ENCODE measurements around the gene PITX2.

Gene PITX2

DNA sequence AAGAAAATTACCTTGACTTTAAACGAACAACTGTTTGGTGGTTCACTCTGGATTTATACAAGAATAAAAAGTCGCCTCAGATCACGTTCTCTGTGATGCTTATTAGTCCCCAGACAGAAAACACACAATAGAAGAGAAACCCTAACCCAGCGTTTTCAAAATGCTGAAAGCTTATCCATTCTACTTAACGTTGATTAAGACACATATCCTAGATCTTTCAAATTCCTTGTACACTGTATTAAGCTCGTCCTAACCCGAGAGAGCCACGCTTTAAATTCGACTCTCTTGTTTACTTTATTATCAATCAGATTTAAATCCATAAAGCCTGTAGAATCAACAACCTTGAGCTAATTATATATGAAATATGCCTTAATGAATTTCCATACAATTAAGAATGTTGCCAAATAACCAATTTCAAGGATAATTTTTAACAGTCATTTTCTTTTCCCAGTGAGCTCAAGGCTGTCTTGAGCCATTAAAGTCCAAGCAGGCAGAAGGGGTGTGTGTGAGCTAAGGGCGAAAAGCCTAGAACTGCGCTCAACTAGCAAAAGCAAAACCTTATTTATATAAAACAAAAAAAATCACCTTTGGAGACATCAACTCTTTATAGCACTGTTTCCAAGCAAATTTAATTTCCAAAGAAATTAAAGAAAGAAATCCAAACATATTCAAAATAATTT lies 981 bp upstream of the PITX2 start:
- Mint-ChIP-seq H3K9me3 (no peaks in the 10 kb centered on the region), H3K4me1 (peaks cover 65% of the 10 kb centered on the region), H3K27ac (peak overlapping the region; percentile 82 to 95 (median 86)), H3K4me3 (peak overlapping the region; percentile 81 to 89 (median 86)), H3K27me3 (ENCODE audit: low read depth) (peaks cover 100% of the 10 kb centered on the region), H3K36me3 (ENCODE audit: low read depth) (peaks cover 15% of the 10 kb centered on the region)
- TF ChIP-seq, protein P1, sequence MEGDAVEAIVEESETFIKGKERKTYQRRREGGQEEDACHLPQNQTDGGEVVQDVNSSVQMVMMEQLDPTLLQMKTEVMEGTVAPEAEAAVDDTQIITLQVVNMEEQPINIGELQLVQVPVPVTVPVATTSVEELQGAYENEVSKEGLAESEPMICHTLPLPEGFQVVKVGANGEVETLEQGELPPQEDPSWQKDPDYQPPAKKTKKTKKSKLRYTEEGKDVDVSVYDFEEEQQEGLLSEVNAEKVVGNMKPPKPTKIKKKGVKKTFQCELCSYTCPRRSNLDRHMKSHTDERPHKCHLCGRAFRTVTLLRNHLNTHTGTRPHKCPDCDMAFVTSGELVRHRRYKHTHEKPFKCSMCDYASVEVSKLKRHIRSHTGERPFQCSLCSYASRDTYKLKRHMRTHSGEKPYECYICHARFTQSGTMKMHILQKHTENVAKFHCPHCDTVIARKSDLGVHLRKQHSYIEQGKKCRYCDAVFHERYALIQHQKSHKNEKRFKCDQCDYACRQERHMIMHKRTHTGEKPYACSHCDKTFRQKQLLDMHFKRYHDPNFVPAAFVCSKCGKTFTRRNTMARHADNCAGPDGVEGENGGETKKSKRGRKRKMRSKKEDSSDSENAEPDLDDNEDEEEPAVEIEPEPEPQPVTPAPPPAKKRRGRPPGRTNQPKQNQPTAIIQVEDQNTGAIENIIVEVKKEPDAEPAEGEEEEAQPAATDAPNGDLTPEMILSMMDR (IDR thresholded peaks at IDR 0.05; ENCODE audit: unreplicated experiment in 3 of 3) = no peak

DNA sequence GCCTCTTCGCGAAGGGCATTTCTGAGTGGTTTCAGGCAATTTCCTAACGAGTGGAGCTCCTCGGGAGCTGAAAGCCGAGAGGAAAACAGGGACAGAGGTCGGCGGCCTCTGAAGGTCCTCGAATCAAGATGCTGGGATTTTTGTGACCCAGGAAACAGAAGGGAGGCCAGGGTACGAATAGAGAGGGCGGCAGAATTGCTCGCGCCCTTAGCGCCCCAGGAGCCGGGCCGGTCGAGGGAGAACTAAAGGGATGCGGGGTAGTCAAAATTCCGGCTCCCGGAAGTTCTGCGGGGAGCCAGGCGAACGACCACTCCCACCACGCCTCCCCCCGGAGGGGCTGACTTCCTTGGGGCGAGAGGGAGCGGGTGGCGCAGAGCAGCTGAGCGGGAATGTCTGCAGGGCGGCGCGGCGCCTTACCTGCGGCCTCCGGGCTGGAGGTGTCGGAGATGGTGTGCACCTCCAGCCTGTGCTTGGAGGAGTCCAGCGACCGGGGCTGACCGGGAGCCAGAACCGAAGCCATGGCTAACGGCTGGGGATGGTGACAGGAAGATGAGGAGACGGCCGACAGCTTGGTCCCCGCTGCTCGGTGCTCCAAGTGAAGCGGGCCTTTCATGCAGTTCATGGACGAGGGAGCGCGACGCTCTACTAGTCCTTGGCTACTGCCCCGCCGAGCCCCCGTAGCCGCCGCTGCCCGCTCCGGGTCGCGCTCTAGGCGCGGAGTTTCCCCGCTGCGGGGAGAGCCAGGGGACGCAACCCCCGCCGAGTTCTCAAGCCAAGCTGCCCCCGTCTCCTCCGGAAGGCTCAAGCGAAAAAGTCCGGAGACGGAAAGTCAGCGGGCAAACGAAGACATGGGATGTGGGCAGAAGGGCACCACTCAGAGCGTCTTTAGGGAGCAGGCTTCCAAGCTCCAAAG lies 782 bp downstream of the PITX2 start:
- Mint-ChIP-seq H3K9me3 (no peaks in the 10 kb centered on the region), H3K27ac (peak overlapping the region; percentile 93 to 98 (median 95)), H3K36me3 (ENCODE audit: low read depth) (peaks cover 24% of the 10 kb centered on the region), H3K27me3 (ENCODE audit: low read depth) (peaks cover 98% of the 10 kb centered on the region), H3K4me3 (peak overlapping the region; percentile 81 to 89 (median 86)), H3K4me1 (peaks cover 61% of the 10 kb centered on the region)
- TF ChIP-seq, protein P1 (IDR thresholded peaks at IDR 0.05; ENCODE audit: unreplicated experiment in 3 of 3) = no peak

DNA sequence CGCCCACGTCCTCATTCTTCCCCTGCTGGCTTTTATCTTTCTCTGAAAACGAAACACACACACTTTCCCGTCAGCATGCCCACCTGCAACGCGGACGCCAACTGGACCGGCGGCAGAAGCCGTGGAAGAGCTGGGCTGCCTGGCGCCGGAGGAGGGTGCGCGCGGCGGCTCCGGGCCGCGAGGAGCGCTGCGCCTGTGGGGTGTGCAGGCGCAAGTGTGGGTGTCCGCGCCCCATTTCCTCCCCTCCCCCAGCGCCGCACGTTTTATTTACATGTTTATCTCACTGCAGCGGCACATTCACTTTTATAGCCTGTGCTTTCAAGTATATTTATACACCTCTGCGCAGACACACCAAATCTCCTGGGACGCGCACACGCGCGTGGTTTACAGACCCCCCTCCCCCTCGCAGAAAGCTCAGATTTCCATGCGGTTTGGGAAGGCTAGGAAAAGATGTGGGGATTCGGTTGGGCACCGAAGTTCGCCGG lies 1.5 kb downstream of the PITX2 start:
- Mint-ChIP-seq H3K27me3 (ENCODE audit: low read depth) (peaks cover 98% of the 10 kb centered on the region), H3K4me1 (peaks cover 65% of the 10 kb centered on the region), H3K36me3 (ENCODE audit: low read depth) (peaks cover 24% of the 10 kb centered on the region), H3K9me3 (no peaks in the 10 kb centered on the region), H3K4me3 (peak overlapping the region; percentile 81 to 89 (median 86)), H3K27ac (peak overlapping the region; percentile 93 to 98 (median 95))
- TF ChIP-seq, protein P1 (IDR thresholded peaks at IDR 0.05; ENCODE audit: unreplicated experiment in 3 of 3) = no peak

DNA sequence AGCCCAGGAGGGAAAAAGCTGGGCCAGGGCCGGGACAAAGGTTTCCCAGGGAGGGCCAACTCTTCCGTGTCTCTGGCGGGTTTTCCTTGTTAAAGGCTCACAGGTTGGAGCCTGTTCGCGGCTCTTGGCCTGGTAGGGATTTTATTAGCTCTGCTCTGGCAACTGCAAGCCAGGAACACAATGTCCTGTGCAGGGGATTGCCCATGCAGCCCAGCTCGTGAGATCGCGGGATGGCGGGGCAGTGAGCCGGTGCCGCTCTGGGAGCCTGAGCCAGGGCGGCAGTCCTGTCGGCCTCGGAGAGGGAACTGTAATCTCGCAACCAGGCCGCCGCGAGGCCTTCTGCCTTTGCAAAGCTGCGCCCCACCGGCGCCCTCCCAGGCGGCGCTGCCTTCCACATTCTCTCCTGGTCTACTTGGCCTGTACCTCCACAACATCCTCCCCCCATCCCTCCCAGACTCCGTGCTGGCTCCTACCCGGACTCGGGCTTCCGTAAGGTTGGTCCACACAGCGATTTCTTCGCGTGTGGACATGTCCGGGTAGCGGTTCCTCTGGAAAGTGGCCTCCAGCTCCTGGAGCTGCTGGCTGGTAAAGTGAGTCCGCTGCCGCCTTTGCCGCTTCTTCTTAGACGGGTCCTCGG lies 2.1 kb downstream of the PITX2 start:
- no peaks in the 10 kb centered on the region for H3K9me3 Mint-ChIP-seq
- peaks cover 24% of the 10 kb centered on the region for H3K36me3 Mint-ChIP-seq (ENCODE audit: low read depth)
- peak overlapping the region; percentile 81 to 89 (median 86) for H3K4me3 Mint-ChIP-seq
- peak overlapping the region; percentile 93 to 98 (median 95) for H3K27ac Mint-ChIP-seq
- peaks cover 98% of the 10 kb centered on the region for H3K27me3 Mint-ChIP-seq (ENCODE audit: low read depth)
- TF ChIP-seq, protein P1 (IDR thresholded peaks at IDR 0.05; ENCODE audit: unreplicated experiment in 3 of 3) = peak in 1 of 3 experiments; percentile 22
- peaks cover 65% of the 10 kb centered on the region for H3K4me1 Mint-ChIP-seq

DNA sequence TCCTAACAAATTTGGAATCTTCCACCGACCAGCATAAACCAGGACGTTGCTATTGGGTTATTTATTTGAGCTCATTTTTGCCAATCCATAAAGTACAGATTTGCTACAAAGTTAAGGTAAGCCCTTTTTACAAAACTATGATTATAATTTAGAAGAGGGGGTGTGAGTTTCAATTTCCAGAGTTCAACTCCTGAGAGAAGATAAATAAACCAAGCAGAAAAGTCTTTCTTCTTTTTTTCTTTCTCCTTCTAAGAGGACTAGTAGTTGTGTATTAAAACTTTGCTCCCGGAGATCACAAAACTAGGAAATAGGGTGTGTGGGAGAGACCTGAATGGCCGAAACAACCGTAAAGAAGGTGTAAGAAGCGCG lies 2.6 kb downstream of the PITX2 start:
- no peaks in the 10 kb centered on the region for H3K9me3 Mint-ChIP-seq
- peak overlapping the region; percentile 93 to 98 (median 95) for H3K27ac Mint-ChIP-seq
- H3K27me3 Mint-ChIP-seq (ENCODE audit: low read depth) = peaks cover 98% of the 10 kb centered on the region
- H3K4me3 Mint-ChIP-seq = peak overlapping the region; percentile 81 to 89 (median 86)
- TF ChIP-seq, protein P1 (IDR thresholded peaks at IDR 0.05; ENCODE audit: unreplicated experiment in 3 of 3) = no peak
- H3K36me3 Mint-ChIP-seq (ENCODE audit: low read depth) = peaks cover 24% of the 10 kb centered on the region
- H3K4me1 Mint-ChIP-seq = peaks cover 61% of the 10 kb centered on the region

All from nephron (organoid).